Caco-2 (cell line): ENCODE results near the gene DR1. TPM values are rescaled to one million over a fixed set of nuclear protein-coding genes. Genes with fewer than 3 reads are reported as not detected.

Source experiments
- BruUV-seq: library from RNA; stranded (reverse); fragments of 400-500 nt; replicated peaks from 2 replicates; lab custom pipeline; 2021; lab: Mats Ljungman, UMichigan
- CTCF ChIA-PET: fragments of 300-600 bp; sonication (Branson Sonifier 250); formaldehyde crosslinking; loops from one replicate; lab custom pipeline; 2022; ENCODE audit warnings: antibody characterized with exemption; lab: Charles Lee
- POLR2A ChIA-PET: fragments of 300-600 bp; sonication (Branson Sonifier 250); formaldehyde crosslinking; loops from one replicate; lab custom pipeline; 2022; ENCODE audit warnings: antibody characterized with exemption; lab: Charles Lee
- DNase-seq, 2 experiments: peaks; one replicate each; pipeline versions ENCODE4 v3.0.0 to v3.0.0-alpha.2; 2020 to 2022
- H3K27me3 ChIP-seq: replicated peaks from 2 replicates; pipeline ENCODE4 v1.6.0; 2011; ENCODE audit warnings: low read length; ENCODE audit not compliant: control insufficient read depth, insufficient read depth
- H3K36me3 ChIP-seq: 2 replicates; pipeline ENCODE4 v1.5.1; 2011; ENCODE audit warnings: low read length; ENCODE audit not compliant: control insufficient read depth, insufficient read depth
- H3K4me1 ChIP-seq: fragments of 250-450 bp; sonication (Bioruptor Pico); 2 replicates; pipeline ENCODE4 v1.5.1; 2020; ENCODE audit warnings: mild to moderate bottlenecking
- H3K4me3 ChIP-seq: 2 replicates; pipeline ENCODE4 v1.5.1; 2011; ENCODE audit warnings: low read depth, mild to moderate bottlenecking, control low read depth, low read length
- H3K9me3 ChIP-seq: fragments of 250-450 bp; sonication (Bioruptor Pico); 2 replicates; pipeline ENCODE4 v1.5.1; 2020; ENCODE audit warnings: mild to moderate bottlenecking, moderate library complexity
- H3K27ac Mint-ChIP-seq: one replicate; pipeline ENCODE4 v1.8.0; 2022; ENCODE audit warnings: mixed read lengths; ENCODE audit not compliant: unreplicated experiment
- H3K27me3 Mint-ChIP-seq: one replicate; pipeline ENCODE4 v1.8.0; 2022; ENCODE audit warnings: mixed read lengths; ENCODE audit not compliant: insufficient read depth, unreplicated experiment
- H3K36me3 Mint-ChIP-seq: one replicate; pipeline ENCODE4 v1.8.0; 2022; ENCODE audit warnings: mild to moderate bottlenecking, mixed read lengths; ENCODE audit not compliant: insufficient read depth, unreplicated experiment
- H3K4me1 Mint-ChIP-seq: one replicate; pipeline ENCODE4 v1.8.0; 2022; ENCODE audit warnings: low read depth, mixed read lengths; ENCODE audit not compliant: unreplicated experiment
- H3K4me3 Mint-ChIP-seq: one replicate; pipeline ENCODE4 v1.8.0; 2022; ENCODE audit warnings: mild to moderate bottlenecking, moderate library complexity, mixed read lengths; ENCODE audit not compliant: unreplicated experiment
- H3K9me3 Mint-ChIP-seq: one replicate; pipeline ENCODE4 v1.8.0; 2022; ENCODE audit warnings: mixed read lengths; ENCODE audit not compliant: unreplicated experiment
- CTCF ChIP-seq, 2 experiments: fragments of 200-600 bp in 1 of 2; IDR thresholded peaks; 1 replicate in 1 of 2; 2 replicates in 1 of 2; pipeline versions ENCODE4 v1.5.1 to v1.8.0; 2011 to 2022; ENCODE audit warnings: antibody characterized with exemption in 1 of 2, control low read depth in 1 of 2, inconsistent platforms in 1 of 2, low read depth in 1 of 2, low read length in 1 of 2, mild to moderate bottlenecking in 1 of 2, moderate library complexity in 1 of 2; ENCODE audit not compliant: insufficient read depth in 1 of 2, severe bottlenecking in 1 of 2, unreplicated experiment in 1 of 2
- intact Hi-C: fragments of 100-400 bp; cut with micrococcal nuclease; formaldehyde crosslinking; loops from one replicate; pipeline ENCODE4 v1.10.0; 2022; ENCODE audit not compliant: unreplicated experiment
- total RNA-seq: library from RNA; stranded (reverse); gene quantifications from 2 replicates; pipeline ENCODE4 v1.2.3, GENCODE V29; 2022

DR1 gene
- total RNA-seq, 1 experiment from 2014 or later = 30.5 TPM

GRCh38 chr1:93362237-93362636 is 16.5 kb downstream of the DR1 start:
- no peak overlapping the region for H3K27ac Mint-ChIP-seq
- no peaks in the 10 kb centered on the region for H3K4me1 Mint-ChIP-seq
- intact Hi-C loops = no loop called here
- CTCF ChIA-PET = no interaction called here
- no peak for DNase-seq
- POLR2A ChIA-PET = no interaction called here
- H3K36me3 Mint-ChIP-seq = peaks cover 32% of the 10 kb centered on the region
- no peaks in the 10 kb centered on the region for H3K4me1 ChIP-seq
- no peaks in the 10 kb centered on the region for H3K9me3 Mint-ChIP-seq
- TF ChIP-seq CTCF (IDR thresholded peaks at IDR 0.05; ENCODE audit: insufficient read depth in 1 of 2, low read depth in 1 of 2, low read length in 1 of 2, severe bottlenecking in 1 of 2, unreplicated experiment in 1 of 2) = no peak
- no peak overlapping the region for H3K4me3 Mint-ChIP-seq
- BruUV-seq = no TSS peak
- H3K9me3 ChIP-seq = no peaks in the 10 kb centered on the region
- no peak overlapping the region for H3K4me3 ChIP-seq
- no peaks in the 10 kb centered on the region for H3K27me3 Mint-ChIP-seq
- no peaks in the 10 kb centered on the region for H3K36me3 ChIP-seq
- no peaks in the 10 kb centered on the region for H3K27me3 ChIP-seq

GRCh38 chr1:93365813-93366212 is 20.1 kb downstream of the DR1 start:
- H3K36me3 ChIP-seq = no peaks in the 10 kb centered on the region
- no peak for DNase-seq
- H3K4me1 ChIP-seq = no peaks in the 10 kb centered on the region
- Mint-ChIP-seq H3K27me3 (no peaks in the 10 kb centered on the region), H3K36me3 (peaks cover 25% of the 10 kb centered on the region), H3K4me3 (no peak overlapping the region), H3K9me3 (no peaks in the 10 kb centered on the region), H3K27ac (no peak overlapping the region), H3K4me1 (no peaks in the 10 kb centered on the region)
- intact Hi-C loops = no loop called here
- H3K9me3 ChIP-seq = no peaks in the 10 kb centered on the region
- no peaks in the 10 kb centered on the region for H3K27me3 ChIP-seq
- POLR2A ChIA-PET = no interaction called here
- CTCF ChIA-PET = no interaction called here
- H3K4me3 ChIP-seq = no peak overlapping the region
- no TSS peak for BruUV-seq
- TF ChIP-seq CTCF (IDR thresholded peaks at IDR 0.05; ENCODE audit: insufficient read depth in 1 of 2, low read depth in 1 of 2, low read length in 1 of 2, severe bottlenecking in 1 of 2, unreplicated experiment in 1 of 2) = no peak

DNA sequence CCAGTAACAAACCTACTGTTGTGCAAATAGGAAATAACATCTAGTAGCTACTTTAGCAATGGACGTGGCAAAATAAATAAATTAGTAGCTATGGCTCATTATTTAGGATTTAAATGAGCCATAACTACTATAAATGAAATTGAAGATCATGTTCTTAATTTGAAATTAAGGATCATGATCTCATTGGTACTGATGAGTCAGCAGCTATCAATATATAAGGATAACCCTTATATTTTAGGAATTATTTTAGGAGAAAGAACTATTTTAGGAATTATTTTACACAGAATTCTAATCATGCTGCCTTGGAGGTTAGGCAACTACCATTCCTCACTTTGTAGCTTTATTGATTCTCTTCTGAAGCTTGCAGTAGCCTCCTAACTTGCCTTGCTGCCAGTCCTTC is 24.0 kb downstream of the DR1 start:
- no peaks in the 10 kb centered on the region for H3K9me3 Mint-ChIP-seq
- no peaks in the 10 kb centered on the region for H3K27me3 Mint-ChIP-seq
- no peaks in the 10 kb centered on the region for H3K27me3 ChIP-seq
- ChIA-PET POLR2A (no interaction called here), CTCF (no interaction called here)
- H3K4me3 ChIP-seq = no peak overlapping the region
- H3K4me3 Mint-ChIP-seq = no peak overlapping the region
- intact Hi-C loops = no loop called here
- no peaks in the 10 kb centered on the region for H3K36me3 ChIP-seq
- H3K36me3 Mint-ChIP-seq = peaks cover 12% of the 10 kb centered on the region
- no peak for DNase-seq
- no TSS peak for BruUV-seq
- H3K9me3 ChIP-seq = no peaks in the 10 kb centered on the region
- H3K27ac Mint-ChIP-seq = no peak overlapping the region
- TF ChIP-seq CTCF (IDR thresholded peaks at IDR 0.05; ENCODE audit: insufficient read depth in 1 of 2, low read depth in 1 of 2, low read length in 1 of 2, severe bottlenecking in 1 of 2, unreplicated experiment in 1 of 2) = no peak
- no peaks in the 10 kb centered on the region for H3K4me1 Mint-ChIP-seq
- H3K4me1 ChIP-seq = no peaks in the 10 kb centered on the region
